ENCODE measurements around the gene COL7A1. TPM values are rescaled to one million over a fixed set of nuclear protein-coding genes. Genes with fewer than 3 reads are reported as not detected.

The COL7A1 gene
- total and polyA plus RNA-seq, 2 donors from 2014 or later, result 13.1 to 14.4 TPM

- no peak for TF ChIP-seq CTCF (IDR thresholded peaks at IDR 0.05; ENCODE audit: borderline replicate concordance, extremely low read depth, insufficient read depth)
- Histone ChIP-seq H3K36me3 (ENCODE audit: control insufficient read depth in 2 of 3, insufficient read depth in 3 of 3, low read length in 3 of 3) (peaks cover 0 to 50% (median 16%) of the 10 kb centered on the region in 3 donors), H3K9ac (ENCODE audit: low read length in 3 of 3) (no peak overlapping the region), H3K9me3 (ENCODE audit: control insufficient read depth in 2 of 3, insufficient read depth in 1 of 3, low read length in 3 of 3) (no peaks in the 10 kb centered on the region), H3K4me1 (ENCODE audit: control insufficient read depth in 2 of 3, insufficient read depth in 2 of 3, low read depth in 1 of 3, low read length in 3 of 3) (peaks cover 0 to 14% (median 5%) of the 10 kb centered on the region in 3 donors), H3K4me3 (ENCODE audit: low read length in 3 of 3) (no peak overlapping the region), H3K27me3 (ENCODE audit: control insufficient read depth, insufficient read depth, low read length) (no peaks in the 10 kb centered on the region), H3K27ac (ENCODE audit: low read depth in 2 of 2, low read length in 2 of 2) (no peak overlapping the region)
- intact Hi-C loops (cut with DNase I), result no loop called here
- FAIRE-seq, result no peak
- no peak for DNase-seq
Measured at GRCh38 chr3:48630407-48630806, 35.3 kb upstream of the COL7A1 start.

- intact Hi-C loops (cut with DNase I), result no loop called here
- Histone ChIP-seq H3K9ac (ENCODE audit: low read length in 3 of 3) (no peak overlapping the region), H3K4me3 (ENCODE audit: low read length in 3 of 3) (no peak overlapping the region), H3K27ac (ENCODE audit: low read depth in 2 of 2, low read length in 2 of 2) (no peak overlapping the region), H3K27me3 (ENCODE audit: control insufficient read depth, insufficient read depth, low read length) (no peaks in the 10 kb centered on the region), H3K9me3 (ENCODE audit: control insufficient read depth in 2 of 3, insufficient read depth in 1 of 3, low read length in 3 of 3) (no peaks in the 10 kb centered on the region), H3K36me3 (ENCODE audit: control insufficient read depth in 2 of 3, insufficient read depth in 3 of 3, low read length in 3 of 3) (peaks cover 0 to 50% (median 16%) of the 10 kb centered on the region in 3 donors), H3K4me1 (ENCODE audit: control insufficient read depth in 2 of 3, insufficient read depth in 2 of 3, low read depth in 1 of 3, low read length in 3 of 3) (peaks cover 0 to 14% (median 5%) of the 10 kb centered on the region in 3 donors)
- no peak for DNase-seq
- no peak for FAIRE-seq
- TF ChIP-seq CTCF (IDR thresholded peaks at IDR 0.05; ENCODE audit: borderline replicate concordance, extremely low read depth, insufficient read depth), result no peak
Measured at GRCh38 chr3:48629894-48630293, 34.8 kb upstream of the COL7A1 start.

GRCh38 chr3:48628277-48629017, 33.3 kb upstream of the COL7A1 start:
- no peak for FAIRE-seq
- Histone ChIP-seq H3K9me3 (ENCODE audit: control insufficient read depth in 2 of 3, insufficient read depth in 1 of 3, low read length in 3 of 3) (no peaks in the 10 kb centered on the region), H3K36me3 (ENCODE audit: control insufficient read depth in 2 of 3, insufficient read depth in 3 of 3, low read length in 3 of 3) (peaks cover 0 to 50% (median 16%) of the 10 kb centered on the region in 3 donors)

More at GRCh38 chr3:48628277-48629017, 33.3 kb upstream of the COL7A1 start:
- DNase-seq, result no peak
- no peak overlapping the region for H3K9ac ChIP-seq (ENCODE audit: low read length in 3 of 3)
- H3K4me3 ChIP-seq (ENCODE audit: low read length in 3 of 3), result no peak overlapping the region
- H3K27me3 ChIP-seq (ENCODE audit: control insufficient read depth, insufficient read depth, low read length), result no peaks in the 10 kb centered on the region
- intact Hi-C loops (cut with DNase I), result no loop called here
- H3K27ac ChIP-seq (ENCODE audit: low read depth in 2 of 2, low read length in 2 of 2), result no peak overlapping the region
- TF ChIP-seq CTCF (IDR thresholded peaks at IDR 0.05; ENCODE audit: borderline replicate concordance, extremely low read depth, insufficient read depth), result no peak
- peaks cover 0 to 6% (median 5%) of the 10 kb centered on the region in 3 donors for H3K4me1 ChIP-seq (ENCODE audit: control insufficient read depth in 2 of 3, insufficient read depth in 2 of 3, low read depth in 1 of 3, low read length in 3 of 3)
